Measurements from ENCODE around the gene HDAC4.

- TF ChIP-seq CTCF (IDR thresholded peaks at IDR 0.05) (no peak), POLR2A (IDR thresholded peaks at IDR 0.05) (no peak), EP300 (IDR thresholded peaks at IDR 0.05) (no peak)
Measured at GRCh38 chr2:239201884-239202283, 198.9 kb downstream of the HDAC4 start.

Data from tibial nerve (tissue), 4 donors.